ENCODE data around the gene PPP2R2B. TPM values are rescaled to one million over a fixed set of nuclear protein-coding genes. Genes with fewer than 3 reads are reported as not detected.
A peak's percentile ranks its signal among the peaks of the same experiment; 100 is the strongest.

PPP2R2B gene
- total RNA-seq: 0.12 TPM in 1 of 2 replicates, not detected in the other

DNA sequence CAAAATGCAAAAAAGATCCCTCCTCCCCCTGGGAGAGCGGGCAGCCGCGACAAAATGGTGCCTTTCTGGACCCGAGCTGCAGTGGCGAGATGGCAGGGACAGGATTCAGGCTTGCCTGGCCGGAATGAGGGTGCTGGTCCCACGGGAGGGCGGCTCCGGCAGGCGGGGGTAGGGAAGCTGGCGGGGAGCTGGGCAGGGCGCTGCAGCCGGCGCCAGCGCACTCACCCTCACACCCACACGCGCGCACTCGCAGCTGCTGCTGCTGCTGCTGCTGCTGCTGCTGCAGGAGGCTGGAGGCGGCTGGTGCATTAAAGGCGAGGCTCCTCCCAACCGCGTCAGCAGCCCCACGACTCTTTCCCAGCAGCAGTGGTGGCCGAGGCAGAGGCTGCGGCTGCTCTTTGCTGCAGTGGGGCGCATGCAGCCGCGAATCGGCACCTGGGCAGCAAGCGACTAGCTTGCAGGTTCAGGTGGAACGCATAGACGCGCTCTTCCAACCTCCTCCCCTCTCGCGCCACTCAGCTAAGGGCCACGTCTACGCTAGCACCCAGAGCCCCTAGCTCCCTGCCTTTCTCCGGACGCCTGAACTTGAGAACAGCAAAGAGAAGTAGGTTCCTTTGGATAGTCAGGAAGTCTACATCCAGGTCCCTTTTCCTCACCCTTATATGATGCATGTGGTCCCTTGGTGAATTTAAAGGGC, at the start of gene PPP2R2B:
PPP2R2B (minus strand) TSS at position 282 of the 697 bp plus-strand sequence.
- Mint-ChIP-seq H3K4me3 (peak within 1 kb of the TSS; percentile 85), H3K27ac (no peak within 1 kb of the TSS), H3K4me1 (peaks cover 9% of the 10 kb centered on the region), H3K27me3 (peaks cover 46% of the 10 kb centered on the region), H3K9me3 (no peaks in the 10 kb centered on the region), H3K36me3 (ENCODE audit: low read depth) (no peaks in the 10 kb centered on the region)
- intact Hi-C loops (cut with micrococcal nuclease): loop anchor here (5.0 kb wide), 1 partner anchor 626 kb away; no protein-coding TSS in a partner anchor
- DNase-seq: peak; percentile 74

DNA sequence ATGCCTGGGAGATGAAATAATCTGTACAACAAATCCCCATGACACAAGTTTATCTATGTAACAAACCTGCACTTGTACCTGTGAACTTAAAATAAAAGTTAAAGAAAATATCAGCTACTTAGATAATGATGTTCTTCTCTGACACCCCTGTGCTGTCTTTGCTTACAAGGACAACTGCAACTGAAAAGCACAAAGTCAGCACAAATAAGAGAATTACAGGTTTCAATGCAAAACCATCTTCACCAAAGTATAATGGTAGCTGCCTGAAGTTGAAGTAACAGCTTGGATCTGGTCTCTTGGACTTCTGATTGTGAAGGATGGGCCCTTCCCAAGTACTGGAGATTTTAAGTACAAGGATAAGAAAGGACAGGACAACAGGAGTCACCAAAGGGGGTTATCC, 45.6 kb upstream of the PPP2R2B start:
- intact Hi-C loops (cut with micrococcal nuclease): no loop called here
- H3K27ac Mint-ChIP-seq: no peak overlapping the region

GRCh38 chr5:146921225-146921624, 42.7 kb upstream of the PPP2R2B start:
- H3K9me3 Mint-ChIP-seq: peaks cover 7% of the 10 kb centered on the region

More for the DNA sequence above, 45.6 kb upstream of the PPP2R2B start:
- H3K36me3 Mint-ChIP-seq (ENCODE audit: low read depth): no peaks in the 10 kb centered on the region
- DNase-seq: no peak
- peaks cover 10% of the 10 kb centered on the region for H3K9me3 Mint-ChIP-seq
- no peaks in the 10 kb centered on the region for H3K27me3 Mint-ChIP-seq
- no peak overlapping the region for H3K4me3 Mint-ChIP-seq
- no peaks in the 10 kb centered on the region for H3K4me1 Mint-ChIP-seq

DNA sequence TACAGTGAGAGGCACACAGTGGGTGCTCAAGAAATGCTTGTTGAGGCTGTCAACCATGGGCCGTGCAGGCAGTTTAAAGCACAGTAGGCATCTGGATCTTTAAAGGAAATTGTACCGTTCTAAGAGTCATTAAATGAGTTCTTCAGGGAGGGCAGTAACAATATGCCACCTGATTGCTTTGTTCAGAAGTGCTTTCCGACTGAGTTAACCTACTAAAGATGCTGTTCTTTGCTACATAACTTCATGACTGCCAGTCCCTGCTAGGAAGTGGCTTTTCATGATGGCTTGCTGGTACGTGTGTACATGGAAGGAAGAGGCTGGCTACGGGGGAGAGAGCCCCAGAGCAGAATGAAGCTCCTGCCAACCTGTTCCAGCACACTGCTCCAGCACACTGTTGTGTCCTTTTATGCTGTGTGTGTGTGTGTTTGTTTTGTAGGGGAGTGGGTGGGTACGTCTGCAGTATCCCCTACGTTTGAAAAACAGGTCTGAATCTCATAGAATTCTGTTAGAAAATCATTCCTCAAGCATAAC, 41.9 kb upstream of the PPP2R2B start:
- Mint-ChIP-seq H3K4me3 (no peak overlapping the region), H3K9me3 (peaks cover 7% of the 10 kb centered on the region), H3K27me3 (no peaks in the 10 kb centered on the region), H3K27ac (no peak overlapping the region), H3K36me3 (ENCODE audit: low read depth) (no peaks in the 10 kb centered on the region), H3K4me1 (no peaks in the 10 kb centered on the region)
- no peak for DNase-seq
- intact Hi-C loops (cut with micrococcal nuclease): no loop called here

More at GRCh38 chr5:146921225-146921624, 42.7 kb upstream of the PPP2R2B start:
- no peaks in the 10 kb centered on the region for H3K4me1 Mint-ChIP-seq
- DNase-seq: no peak
- no peaks in the 10 kb centered on the region for H3K36me3 Mint-ChIP-seq (ENCODE audit: low read depth)
- H3K27me3 Mint-ChIP-seq: no peaks in the 10 kb centered on the region
- H3K27ac Mint-ChIP-seq: no peak overlapping the region
- no peak overlapping the region for H3K4me3 Mint-ChIP-seq
- intact Hi-C loops (cut with micrococcal nuclease): no loop called here

GRCh38 chr5:146919304-146919703, 40.7 kb upstream of the PPP2R2B start:
- Mint-ChIP-seq H3K36me3 (ENCODE audit: low read depth) (no peaks in the 10 kb centered on the region), H3K27me3 (no peaks in the 10 kb centered on the region), H3K27ac (no peak overlapping the region), H3K9me3 (peaks cover 7% of the 10 kb centered on the region), H3K4me1 (no peaks in the 10 kb centered on the region), H3K4me3 (no peak overlapping the region)
- intact Hi-C loops (cut with micrococcal nuclease): no loop called here
- DNase-seq: no peak

- H3K9me3 Mint-ChIP-seq: no peaks in the 10 kb centered on the region
- H3K36me3 Mint-ChIP-seq (ENCODE audit: low read depth): no peaks in the 10 kb centered on the region
- no peak overlapping the region for H3K4me3 Mint-ChIP-seq
- H3K4me1 Mint-ChIP-seq: no peaks in the 10 kb centered on the region
- H3K27me3 Mint-ChIP-seq: no peaks in the 10 kb centered on the region
- intact Hi-C loops (cut with micrococcal nuclease): no loop called here
- no peak for DNase-seq
- no peak overlapping the region for H3K27ac Mint-ChIP-seq
These were observed 39.4 kb upstream of the PPP2R2B start for GRCh38 chr5:146917931-146918330.

DNA sequence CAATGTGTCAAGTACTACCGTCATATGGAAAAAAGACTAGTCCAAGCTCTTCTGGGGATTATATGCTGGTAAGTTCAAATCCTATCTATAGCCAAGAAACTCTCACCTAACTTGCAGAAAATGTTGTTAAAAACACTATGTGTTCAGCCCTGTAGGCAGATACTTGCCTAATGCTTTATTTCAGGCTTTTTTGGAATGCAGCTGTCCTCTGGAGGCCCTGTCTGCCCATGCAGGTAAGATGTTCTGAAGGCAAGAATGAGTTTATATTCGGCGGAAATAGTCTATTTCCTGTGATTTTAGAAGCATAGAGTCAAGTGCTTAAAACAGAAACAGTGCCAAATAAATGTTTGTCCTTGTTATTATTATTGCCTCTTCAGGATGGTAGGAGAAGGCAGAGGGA, 34.3 kb upstream of the PPP2R2B start:
- no peak overlapping the region for H3K4me3 Mint-ChIP-seq
- H3K36me3 Mint-ChIP-seq (ENCODE audit: low read depth): no peaks in the 10 kb centered on the region
- H3K27me3 Mint-ChIP-seq: no peaks in the 10 kb centered on the region
- H3K9me3 Mint-ChIP-seq: no peaks in the 10 kb centered on the region
- no peak for DNase-seq
- no peak overlapping the region for H3K27ac Mint-ChIP-seq
- H3K4me1 Mint-ChIP-seq: peaks cover 4% of the 10 kb centered on the region
- intact Hi-C loops (cut with micrococcal nuclease): no loop called here

DNA sequence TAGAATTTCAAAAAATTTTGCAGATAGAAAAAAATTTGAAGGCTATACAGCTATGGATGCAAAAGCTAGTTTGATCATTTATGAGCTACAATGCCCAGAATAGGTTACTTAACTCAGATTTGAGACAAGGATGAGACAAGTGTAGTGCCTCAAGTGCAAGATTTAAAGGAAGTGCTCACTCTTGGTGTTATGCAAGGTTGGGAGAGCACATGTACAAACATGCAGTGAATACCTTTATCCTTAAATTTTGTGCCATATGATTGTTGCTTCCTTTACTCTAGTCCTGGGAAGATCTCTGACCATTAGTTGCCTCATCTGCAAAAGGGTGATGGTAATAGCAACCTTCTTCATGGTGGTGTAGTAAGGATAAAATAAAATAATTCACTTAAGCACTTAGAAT, 31.7 kb upstream of the PPP2R2B start:
- H3K27ac Mint-ChIP-seq: no peak overlapping the region
- intact Hi-C loops (cut with micrococcal nuclease): no loop called here
- no peak overlapping the region for H3K4me3 Mint-ChIP-seq
- H3K4me1 Mint-ChIP-seq: peaks cover 4% of the 10 kb centered on the region
- H3K36me3 Mint-ChIP-seq (ENCODE audit: low read depth): no peaks in the 10 kb centered on the region
- no peaks in the 10 kb centered on the region for H3K9me3 Mint-ChIP-seq
- no peaks in the 10 kb centered on the region for H3K27me3 Mint-ChIP-seq
- no peak for DNase-seq

DNA sequence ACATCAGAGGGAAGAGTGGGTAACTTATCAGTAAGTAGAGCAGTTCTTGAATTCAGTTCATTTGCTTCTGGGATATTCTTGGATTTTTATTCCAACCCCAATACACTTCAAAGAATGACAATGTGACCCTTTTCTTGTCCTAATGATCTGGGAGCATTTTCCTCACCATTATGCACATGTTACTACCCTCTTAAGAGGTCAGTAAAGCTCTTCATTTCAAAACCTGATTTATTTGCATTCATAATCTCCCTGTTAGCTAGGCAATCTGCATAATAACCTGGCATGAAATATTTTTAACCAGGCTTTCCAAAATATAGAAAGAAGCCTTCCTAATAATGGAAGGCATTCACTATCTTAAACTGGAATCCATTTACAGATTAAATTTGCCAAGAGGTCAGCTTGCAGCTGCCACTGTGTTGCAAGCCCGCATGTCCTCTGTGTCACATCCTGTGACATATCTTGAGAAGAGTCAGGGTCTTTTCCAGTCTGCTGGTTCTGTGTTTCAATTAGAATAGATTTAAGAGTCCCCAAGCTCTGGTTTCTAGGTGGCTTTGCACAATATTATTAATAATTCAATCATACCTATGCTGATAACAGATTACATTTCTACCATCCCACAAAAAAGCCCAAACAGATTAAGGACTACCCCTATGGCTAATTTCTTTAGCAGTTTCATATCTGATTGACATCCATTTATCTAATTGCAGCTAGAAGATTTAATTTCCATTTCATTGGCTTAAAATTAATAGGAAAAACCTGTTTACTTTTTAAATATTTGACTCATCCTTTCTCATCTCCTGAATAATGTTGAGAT, 30.9 kb upstream of the PPP2R2B start:
- no peak for DNase-seq
- Mint-ChIP-seq H3K4me1 (peaks cover 4% of the 10 kb centered on the region), H3K27me3 (no peaks in the 10 kb centered on the region), H3K36me3 (ENCODE audit: low read depth) (no peaks in the 10 kb centered on the region), H3K27ac (no peak overlapping the region), H3K4me3 (no peak overlapping the region), H3K9me3 (no peaks in the 10 kb centered on the region)
- intact Hi-C loops (cut with micrococcal nuclease): no loop called here

- H3K27me3 Mint-ChIP-seq: no peaks in the 10 kb centered on the region
These were observed 28.2 kb upstream of the PPP2R2B start for GRCh38 chr5:146906803-146907202.

GRCh38 chr5:146904890-146905289, 26.3 kb upstream of the PPP2R2B start:
- no peak for DNase-seq
- no peaks in the 10 kb centered on the region for H3K9me3 Mint-ChIP-seq
- H3K4me3 Mint-ChIP-seq: no peak overlapping the region
- no peak overlapping the region for H3K27ac Mint-ChIP-seq
- no peaks in the 10 kb centered on the region for H3K4me1 Mint-ChIP-seq
- H3K36me3 Mint-ChIP-seq (ENCODE audit: low read depth): no peaks in the 10 kb centered on the region
- no peaks in the 10 kb centered on the region for H3K27me3 Mint-ChIP-seq
- intact Hi-C loops (cut with micrococcal nuclease): no loop called here

More at GRCh38 chr5:146906803-146907202, 28.2 kb upstream of the PPP2R2B start:
- no peaks in the 10 kb centered on the region for H3K4me1 Mint-ChIP-seq
- H3K4me3 Mint-ChIP-seq: no peak overlapping the region
- no peaks in the 10 kb centered on the region for H3K9me3 Mint-ChIP-seq
- no peak overlapping the region for H3K27ac Mint-ChIP-seq
- intact Hi-C loops (cut with micrococcal nuclease): no loop called here
- no peaks in the 10 kb centered on the region for H3K36me3 Mint-ChIP-seq (ENCODE audit: low read depth)
- DNase-seq: no peak

GRCh38 chr5:146903789-146904188, 25.2 kb upstream of the PPP2R2B start:
- no peaks in the 10 kb centered on the region for H3K27me3 Mint-ChIP-seq
- H3K4me3 Mint-ChIP-seq: no peak overlapping the region
- H3K4me1 Mint-ChIP-seq: no peaks in the 10 kb centered on the region
- H3K36me3 Mint-ChIP-seq (ENCODE audit: low read depth): no peaks in the 10 kb centered on the region
- intact Hi-C loops (cut with micrococcal nuclease): no loop called here
- no peak overlapping the region for H3K27ac Mint-ChIP-seq
- no peak for DNase-seq
- no peaks in the 10 kb centered on the region for H3K9me3 Mint-ChIP-seq

- Mint-ChIP-seq H3K27me3 (no peaks in the 10 kb centered on the region), H3K36me3 (ENCODE audit: low read depth) (no peaks in the 10 kb centered on the region), H3K4me3 (no peak overlapping the region), H3K9me3 (peaks cover 1% of the 10 kb centered on the region), H3K4me1 (no peaks in the 10 kb centered on the region), H3K27ac (no peak overlapping the region)
- intact Hi-C loops (cut with micrococcal nuclease): no loop called here
- DNase-seq: no peak
These were observed 23.9 kb upstream of the PPP2R2B start for GRCh38 chr5:146902471-146902870.

GRCh38 chr5:146897061-146897460, 18.5 kb upstream of the PPP2R2B start:
- intact Hi-C loops (cut with micrococcal nuclease): no loop called here
- no peak overlapping the region for H3K4me3 Mint-ChIP-seq
- no peaks in the 10 kb centered on the region for H3K36me3 Mint-ChIP-seq (ENCODE audit: low read depth)

More at GRCh38 chr5:146897061-146897460, 18.5 kb upstream of the PPP2R2B start:
- Mint-ChIP-seq H3K9me3 (peaks cover 9% of the 10 kb centered on the region), H3K4me1 (peaks cover 10% of the 10 kb centered on the region), H3K27ac (no peak overlapping the region), H3K27me3 (no peaks in the 10 kb centered on the region)
- DNase-seq: no peak
